HG02610 (cell line): Measurements from ENCODE around the gene MIF4GD.
"Not testable (repeated sequence)": the region's sequence is repeated elsewhere in the genome, so short reads cannot be mapped to it uniquely, and the experiment has no call there.

Source experiments
- ATAC-seq: cut with Tn5 transposase; IDR thresholded peaks from one replicate; pipeline ENCODE4 v1.9.1; 2021; ENCODE audit warnings: mild to moderate bottlenecking, moderate library complexity; ENCODE audit not compliant: unreplicated experiment

Gene MIF4GD

GRCh38 chr17:75262112-75262606 is 8.9 kb downstream of the MIF4GD start:
- no peak for ATAC-seq

DNA sequence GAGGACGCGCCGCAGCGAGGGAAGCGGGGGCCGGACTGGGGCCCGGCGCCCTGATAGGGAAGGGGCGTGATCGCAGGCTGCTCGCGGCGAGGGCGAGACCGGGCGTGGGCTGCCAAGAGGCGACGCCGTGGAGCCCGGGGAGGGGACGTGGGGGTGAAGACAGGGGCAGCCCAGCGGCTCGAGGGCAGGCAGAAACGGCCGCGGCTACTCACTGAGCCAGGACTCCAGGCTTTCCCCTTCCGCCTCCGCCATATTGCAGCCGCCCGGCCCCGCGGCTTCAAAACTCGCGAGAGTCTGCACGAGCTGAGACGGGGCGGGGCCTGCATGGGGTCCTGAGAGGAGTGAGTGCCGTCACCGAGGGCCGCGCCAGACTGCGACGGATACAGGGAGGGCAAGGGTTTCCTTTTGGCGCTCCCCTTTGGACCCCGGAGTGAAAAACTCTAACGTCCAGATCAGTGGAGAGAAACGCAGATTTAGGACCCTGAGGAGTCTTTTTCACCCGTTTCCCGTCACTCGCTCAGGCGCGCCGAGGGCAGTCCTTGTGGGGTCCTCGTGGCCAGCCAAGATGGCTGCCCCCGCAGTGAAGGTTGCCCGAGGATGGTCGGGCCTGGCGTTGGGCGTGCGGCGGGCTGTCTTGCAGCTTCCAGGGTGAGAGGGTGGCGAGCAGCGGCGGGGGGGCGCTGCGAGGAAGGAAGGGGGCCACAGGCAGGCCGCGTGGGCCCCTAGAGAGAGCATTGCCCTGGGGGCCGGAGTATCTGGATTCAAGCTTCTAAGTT is 9.5 kb downstream of the MIF4GD start, which contains the start of the genes GGA3 and MRPS7:
TSS of gene GGA3 (minus strand) at position 271 of the 776 bp plus-strand sequence. CDS start at position 252, 19 bp downstream.
TSS of gene MRPS7 (plus strand) at position 544 of the 776 bp plus-strand sequence. CDS start at position 566, 22 bp downstream.
- ATAC-seq = peak; percentile 84

DNA sequence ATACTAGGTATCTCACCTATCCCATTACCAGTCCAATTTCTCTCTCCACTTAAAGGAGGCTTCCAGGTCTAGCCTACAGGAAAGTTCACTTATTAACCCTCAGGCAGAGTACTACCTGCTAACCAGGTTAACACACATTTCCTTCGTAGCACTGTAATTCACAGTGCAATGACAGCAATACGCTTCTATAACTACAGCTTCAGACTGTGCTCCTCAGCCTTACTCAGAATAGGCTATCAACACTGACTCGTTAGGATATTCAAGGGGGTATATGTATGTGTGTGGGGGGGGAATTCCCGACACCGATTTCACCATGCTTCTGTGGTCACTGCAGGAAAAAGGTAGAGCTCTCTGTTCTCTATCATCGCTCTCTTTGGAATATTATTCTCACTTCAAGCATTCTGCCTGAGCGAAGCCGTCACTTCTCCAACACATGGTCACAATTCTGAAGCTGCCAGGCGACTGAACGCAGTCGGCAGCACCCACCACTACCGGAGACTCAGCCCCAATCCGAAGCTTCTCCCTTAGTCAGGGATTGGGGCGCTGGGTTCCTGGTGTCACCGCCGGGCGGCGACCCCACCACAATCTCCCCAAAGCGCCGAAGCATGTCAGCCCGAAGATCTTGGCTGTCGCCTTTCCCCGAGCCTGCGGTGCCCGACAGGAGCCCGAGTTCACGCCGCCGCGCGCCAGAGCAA is 10.2 kb downstream of the MIF4GD start:
- ATAC-seq = peak; percentile 34

- ATAC-seq = not testable (repeated sequence)
Measured at GRCh38 chr17:75257228-75257627, 13.8 kb downstream of the MIF4GD start.

GRCh38 chr17:75255954-75256698 is 14.9 kb downstream of the MIF4GD start:
- ATAC-seq = not testable (repeated sequence)

DNA sequence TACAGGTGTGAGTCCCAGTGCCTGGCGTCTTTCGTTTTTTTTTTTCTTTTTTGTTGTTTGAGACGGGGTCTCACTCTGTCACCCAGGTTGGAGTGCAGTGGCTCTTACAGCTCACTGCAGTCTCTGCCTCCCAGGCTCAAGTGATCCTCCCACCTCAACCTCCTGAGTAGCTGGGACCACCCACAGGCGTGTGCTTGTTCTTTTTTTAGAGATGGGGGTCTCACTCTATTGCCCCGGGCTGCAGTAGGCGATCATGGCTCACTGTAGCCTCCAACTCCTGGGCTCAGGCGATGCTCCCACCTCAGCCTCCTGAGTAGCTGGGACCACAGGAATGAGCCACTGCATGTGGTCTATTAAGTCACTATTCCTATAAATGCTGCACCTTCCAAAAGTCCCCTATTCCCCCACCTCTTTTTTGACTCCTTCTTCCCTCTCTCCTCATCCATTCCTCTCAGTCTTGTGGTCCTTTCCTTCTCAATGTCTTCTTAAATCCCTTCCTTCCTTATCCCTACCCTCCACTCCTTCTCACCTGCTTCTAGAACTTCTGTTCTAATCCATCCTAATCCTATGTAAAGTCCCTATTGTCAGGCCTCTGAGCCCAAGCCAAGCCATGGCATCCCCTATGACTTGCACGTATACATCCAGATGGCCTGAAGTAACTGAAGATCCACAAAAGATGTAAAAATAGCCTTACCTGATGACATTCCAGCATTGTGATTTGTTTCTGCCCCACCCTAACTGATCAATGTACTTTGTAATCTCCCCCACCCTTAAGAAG is 18.8 kb downstream of the MIF4GD start:
- no peak for ATAC-seq

GRCh38 chr17:75250009-75250471 is 21.0 kb downstream of the MIF4GD start:
- ATAC-seq = peak; percentile 88

GRCh38 chr17:75249564-75249963 is 21.5 kb downstream of the MIF4GD start:
- ATAC-seq = no peak

DNA sequence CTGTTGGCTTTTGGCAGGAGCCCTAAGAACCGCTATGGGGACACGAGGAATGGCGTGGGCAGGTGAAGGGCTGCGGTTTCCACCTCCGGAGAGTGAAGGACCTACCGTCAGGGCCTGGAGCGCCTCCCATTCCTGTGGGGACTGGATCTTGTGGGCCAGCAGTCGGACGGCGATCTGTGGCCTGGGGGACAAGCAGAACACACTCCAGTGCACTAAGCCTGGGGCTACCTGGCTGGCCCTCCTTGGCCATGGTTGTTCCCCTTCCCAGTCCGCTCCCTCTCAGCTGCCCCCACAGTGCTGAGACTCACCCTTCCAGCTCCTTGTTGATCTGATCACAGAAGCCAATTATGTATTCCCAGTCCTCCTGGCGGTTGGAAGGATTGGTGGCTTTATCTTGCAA is 24.6 kb downstream of the MIF4GD start:
- ATAC-seq = no peak

GRCh38 chr17:75245011-75245410 is 26.0 kb downstream of the MIF4GD start:
- no peak for ATAC-seq

DNA sequence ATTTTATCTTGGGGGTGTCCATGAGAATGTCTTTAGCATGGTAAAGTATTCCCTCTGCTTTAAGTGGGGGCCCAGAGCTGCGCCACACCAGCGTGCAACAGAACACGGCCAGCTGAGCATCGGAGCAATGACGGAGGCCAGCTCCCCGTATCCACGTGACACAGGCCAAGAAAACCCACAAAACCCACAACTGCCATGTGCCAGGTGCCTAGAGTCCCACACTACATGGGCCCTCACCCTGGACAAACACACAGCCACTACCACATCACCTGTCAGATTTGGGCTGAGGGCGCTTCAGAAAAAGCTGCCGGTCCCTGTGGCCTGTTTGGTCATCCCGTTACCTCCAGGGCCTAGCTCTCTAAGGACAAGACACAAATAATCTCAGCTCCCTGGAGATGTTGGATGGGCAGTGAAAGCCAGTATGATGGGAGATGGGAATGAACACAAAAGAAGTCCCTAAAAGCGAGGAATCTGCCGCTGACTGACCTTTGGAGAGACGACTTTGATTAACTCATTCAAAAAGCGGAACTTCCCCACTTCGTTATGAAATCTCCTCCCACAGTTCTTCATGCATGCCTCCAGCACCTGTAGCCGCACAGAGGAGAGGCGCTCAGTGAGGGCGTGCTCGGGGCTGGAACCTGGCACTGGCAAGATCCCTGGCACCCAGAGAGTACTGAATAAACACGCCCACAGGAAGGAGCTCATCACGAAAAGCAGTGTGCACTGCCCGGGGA is 26.7 kb downstream of the MIF4GD start:
- ATAC-seq = no peak

DNA sequence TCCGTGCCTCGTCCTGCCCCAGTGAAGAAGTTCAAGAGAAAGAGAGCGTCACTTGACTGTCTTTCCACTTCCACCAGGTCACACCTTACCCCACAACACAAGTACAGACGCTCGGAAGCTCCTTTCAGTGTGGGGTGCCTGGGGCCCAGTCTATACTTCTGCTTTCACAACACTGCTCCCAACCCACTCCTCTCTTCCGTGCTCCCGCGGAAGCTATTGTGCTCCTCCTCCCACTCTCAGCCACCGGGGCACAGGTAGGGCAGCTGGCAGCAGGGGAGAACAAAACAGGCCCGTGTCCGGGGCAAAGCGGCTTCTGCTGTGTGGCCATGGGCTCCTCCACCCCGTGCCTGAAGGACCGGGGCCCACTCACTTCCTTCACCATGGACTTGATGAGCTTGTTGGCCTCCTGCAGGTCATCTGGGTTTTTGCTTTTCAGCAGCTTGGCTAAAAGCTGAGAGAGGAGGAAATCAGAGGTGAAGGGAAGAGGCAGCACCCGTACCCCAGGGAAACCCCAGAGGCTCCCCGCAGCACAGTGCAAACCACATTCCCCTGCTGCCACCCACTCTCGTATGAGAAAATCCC is 28.5 kb downstream of the MIF4GD start:
- ATAC-seq = peak; percentile 35

DNA sequence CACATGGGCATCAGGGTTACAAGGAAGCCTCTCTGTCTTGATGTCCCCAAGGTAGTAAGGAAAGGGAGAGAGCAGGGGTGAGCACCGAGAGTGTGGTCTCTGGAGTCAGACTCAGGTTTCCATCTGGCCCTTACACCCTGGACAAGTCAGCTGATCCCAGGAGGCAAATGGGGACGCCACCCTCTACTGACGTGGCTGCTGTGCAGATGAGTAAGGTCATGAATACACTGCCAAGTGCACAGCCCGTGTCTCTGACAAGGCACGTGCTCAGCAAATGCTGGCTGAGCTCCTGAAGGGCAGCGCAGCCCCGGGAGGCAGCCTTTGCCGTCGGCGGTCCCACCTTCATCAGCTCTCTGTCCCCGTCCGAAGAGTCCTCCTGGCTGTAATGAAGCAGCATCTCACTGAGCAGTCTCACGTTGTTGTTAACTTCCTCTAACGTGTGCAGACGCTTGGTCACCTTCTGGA is 29.0 kb downstream of the MIF4GD start:
- ATAC-seq = no peak

- ATAC-seq = no peak
Measured at GRCh38 chr17:75241502-75241901, 29.5 kb downstream of the MIF4GD start.

DNA sequence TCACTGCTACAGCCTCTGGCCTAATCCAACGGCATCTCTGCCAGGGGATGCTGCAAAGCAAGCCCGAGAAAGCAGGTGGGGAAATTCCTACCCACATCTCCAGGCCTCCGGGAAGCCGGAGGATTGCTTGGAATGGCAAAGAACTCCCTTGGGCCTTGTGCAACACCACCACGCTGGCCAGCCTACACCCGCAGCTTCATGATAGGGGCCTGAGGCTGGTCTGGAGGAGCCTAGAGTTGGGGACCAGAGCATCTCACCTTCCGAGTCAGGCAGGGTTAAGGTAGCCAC is 29.9 kb downstream of the MIF4GD start:
- ATAC-seq = no peak

DNA sequence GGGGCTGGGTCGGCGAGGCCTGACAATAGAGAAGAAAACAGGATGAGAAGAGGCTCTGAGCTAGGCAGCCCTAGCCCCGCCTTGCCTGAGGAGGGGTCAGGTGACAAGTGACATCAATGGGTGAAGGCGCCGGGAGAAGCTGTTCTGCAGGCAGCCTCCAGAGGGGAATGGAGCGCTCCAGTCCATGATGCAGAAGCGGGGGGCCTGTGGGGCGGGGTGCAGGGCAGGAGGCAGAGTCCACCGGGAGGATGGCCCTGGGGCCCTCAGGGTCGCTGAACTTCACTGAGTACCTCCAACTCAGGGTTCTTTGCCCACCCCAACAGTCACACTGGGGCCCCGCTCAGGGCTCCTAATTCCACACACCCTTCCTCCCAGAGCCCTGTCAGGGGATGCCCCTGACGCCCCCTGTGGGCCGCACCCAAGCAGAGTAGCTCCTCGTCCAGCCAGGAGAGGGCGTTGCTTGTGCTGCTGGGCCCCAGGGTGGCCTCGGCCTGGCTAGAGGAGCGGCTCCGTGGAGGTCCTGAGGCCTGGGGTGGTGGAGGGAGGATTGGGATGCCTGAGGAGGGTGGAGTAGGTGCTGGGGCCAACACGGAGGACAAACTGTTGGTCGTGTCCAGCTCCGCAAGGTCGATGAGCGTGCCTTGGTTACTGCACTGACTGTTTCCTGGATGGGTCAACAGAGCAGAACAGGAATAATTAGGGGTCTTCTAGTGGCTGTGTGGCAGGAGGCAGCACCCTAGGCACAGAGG is 30.5 kb downstream of the MIF4GD start:
- ATAC-seq = no peak

GRCh38 chr17:75239778-75240393 is 31.1 kb downstream of the MIF4GD start:
- no peak for ATAC-seq

DNA sequence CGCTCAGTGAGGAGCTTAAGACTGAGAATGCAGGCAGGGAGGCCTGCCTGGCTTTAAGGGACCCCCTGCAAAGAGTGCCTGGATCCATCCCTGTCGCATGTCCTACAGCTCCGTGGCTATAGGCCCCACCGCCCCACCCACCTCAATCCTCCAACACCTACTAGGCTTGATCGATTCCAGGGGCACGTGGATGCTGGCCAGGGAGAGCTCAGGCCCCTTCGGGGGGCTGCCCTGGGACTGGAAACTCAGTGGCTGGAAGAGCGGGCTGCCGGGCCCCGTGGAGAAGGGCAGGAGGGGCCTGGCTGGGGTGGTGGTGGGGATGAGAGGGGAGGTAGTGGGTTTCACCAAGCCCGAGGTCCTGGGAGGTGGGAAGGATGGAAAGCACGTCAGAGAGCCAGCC is 31.8 kb downstream of the MIF4GD start:
- ATAC-seq = no peak
